ENCODE results near the gene NELFB. TPM values are rescaled to one million over a fixed set of nuclear protein-coding genes. Genes with fewer than 3 reads are reported as not detected.
A peak's percentile ranks its signal among the peaks of the same experiment; 100 is the strongest.

NELFB gene
- total RNA-seq, 2 donors from 2014 or later, result 57.6 to 58.4 TPM

DNA sequence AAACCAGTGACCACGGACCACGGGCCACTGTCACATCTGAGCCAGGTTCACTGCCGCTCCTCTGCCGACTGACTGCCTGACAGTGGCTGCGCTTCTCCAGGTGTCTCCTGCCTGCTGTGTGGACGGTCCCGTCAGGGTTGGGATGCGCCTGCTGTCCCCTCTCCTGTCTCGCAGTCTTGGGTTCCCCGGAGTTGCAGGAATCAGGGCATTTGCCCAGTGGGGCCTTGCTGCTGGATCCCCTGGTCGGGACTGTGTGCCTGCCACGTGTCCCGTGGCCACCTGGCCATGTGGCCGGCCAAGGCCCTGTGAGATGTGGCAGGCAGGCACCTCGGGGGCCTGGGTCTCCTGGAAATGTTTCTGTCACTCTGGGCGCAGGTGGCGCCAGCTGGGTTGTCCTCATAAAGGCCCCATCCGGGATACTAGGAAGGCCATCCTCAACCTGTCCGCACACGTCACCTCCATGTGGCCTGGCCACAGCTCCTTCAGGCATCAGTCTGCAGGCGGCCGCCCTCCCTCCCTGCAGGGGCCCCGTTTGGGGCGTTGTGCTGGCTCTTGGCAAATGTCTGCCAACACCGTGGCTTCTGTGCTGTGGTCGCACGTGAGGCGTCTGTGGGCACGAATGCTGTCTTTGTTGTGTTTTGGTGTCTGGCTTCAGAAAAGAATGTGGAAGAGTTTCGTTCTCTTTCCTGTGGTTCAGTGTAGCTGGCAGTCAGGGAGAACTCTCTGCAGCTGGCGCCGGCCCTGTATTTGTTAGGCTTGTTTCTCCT lies 16.0 kb downstream of the NELFB start:
- no peak overlapping the region for H3K27ac Mint-ChIP-seq
- DNase-seq (ENCODE audit: low spot score in 2 of 2) (no peak), ATAC-seq (peak; percentile 33 to 38)
- H3K9me3 Mint-ChIP-seq, result no peaks in the 10 kb centered on the region
- peaks cover 0 to 14% of the 10 kb centered on the region in 2 donors for H3K36me3 Mint-ChIP-seq

- H3K36me3 Mint-ChIP-seq, result peaks cover 0 to 14% of the 10 kb centered on the region in 2 donors
Measured at GRCh38 chr9:137271696-137272076, 16.6 kb downstream of the NELFB start.

GRCh38 chr9:137272241-137273094 lies 17.3 kb downstream of the NELFB start:
- H3K27ac Mint-ChIP-seq, result no peak overlapping the region
- ATAC-seq (no peak), DNase-seq (ENCODE audit: low spot score in 2 of 2) (no peak)
- H3K9me3 Mint-ChIP-seq, result no peaks in the 10 kb centered on the region
- H3K36me3 Mint-ChIP-seq, result peaks cover 0 to 14% of the 10 kb centered on the region in 2 donors

More at GRCh38 chr9:137271696-137272076, 16.6 kb downstream of the NELFB start:
- Mint-ChIP-seq H3K27ac (no peak overlapping the region), H3K9me3 (no peaks in the 10 kb centered on the region)
- peak in 1 of 2 donors; percentile 4 for ATAC-seq
- DNase-seq (ENCODE audit: low spot score in 2 of 2), result no peak

DNA sequence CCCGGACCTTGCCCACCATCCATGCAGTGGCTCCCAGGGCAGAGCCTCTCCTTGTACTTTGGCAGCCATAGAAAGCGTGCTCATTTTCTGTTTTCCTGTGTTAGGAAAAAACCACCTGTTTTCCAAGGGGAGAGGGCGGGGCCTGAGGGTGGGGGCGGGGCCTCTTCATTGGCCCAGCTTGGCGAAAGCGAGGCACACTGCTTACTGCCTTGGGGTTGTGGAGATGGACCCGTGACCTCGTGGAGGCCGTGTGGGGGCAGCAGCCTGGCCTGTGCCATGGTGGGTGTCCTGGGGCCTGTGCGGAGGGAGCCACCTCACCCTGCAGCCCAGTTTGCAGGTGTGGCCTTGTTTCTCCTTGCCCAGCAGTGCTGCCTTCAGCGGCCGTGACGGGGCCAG lies 18.0 kb downstream of the NELFB start:
- H3K36me3 Mint-ChIP-seq, result peaks cover 0 to 14% of the 10 kb centered on the region in 2 donors
- DNase-seq (ENCODE audit: low spot score in 2 of 2) (no peak), ATAC-seq (no peak)
- no peaks in the 10 kb centered on the region for H3K9me3 Mint-ChIP-seq
- no peak overlapping the region for H3K27ac Mint-ChIP-seq

GRCh38 chr9:137273611-137274320 lies 18.6 kb downstream of the NELFB start:
- ATAC-seq (no peak), DNase-seq (ENCODE audit: low spot score in 2 of 2) (no peak)
- H3K36me3 Mint-ChIP-seq, result peaks cover 0 to 9% of the 10 kb centered on the region in 2 donors
- H3K27ac Mint-ChIP-seq, result no peak overlapping the region
- H3K9me3 Mint-ChIP-seq, result no peaks in the 10 kb centered on the region

DNA sequence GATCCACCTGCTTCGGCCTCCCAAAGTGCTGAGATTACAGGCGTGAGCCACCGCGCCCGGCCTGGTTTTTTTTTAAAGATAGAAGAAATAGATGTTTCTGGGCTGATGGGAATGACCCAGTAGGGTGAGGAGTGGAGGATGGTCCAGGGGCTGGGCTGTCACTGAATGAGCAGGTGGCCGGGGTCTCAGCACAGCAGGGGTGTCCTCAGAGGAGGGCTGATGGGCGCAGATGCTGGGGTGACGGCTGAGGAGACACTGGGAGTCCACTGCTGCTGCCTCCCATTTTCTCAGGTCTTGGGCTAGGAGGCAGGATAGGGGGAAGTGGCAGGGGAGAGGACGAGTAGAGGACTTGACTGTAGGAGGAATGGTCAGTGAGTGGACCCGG lies 20.1 kb downstream of the NELFB start:
- no peak for ATAC-seq

GRCh38 chr9:137275588-137276472 lies 20.7 kb downstream of the NELFB start:
- no peaks in the 10 kb centered on the region for H3K36me3 Mint-ChIP-seq
- ATAC-seq (no peak), DNase-seq (ENCODE audit: low spot score in 2 of 2) (no peak)
- H3K9me3 Mint-ChIP-seq, result no peaks in the 10 kb centered on the region
- peak overlapping the region in 1 of 2 donors; percentile 37 for H3K27ac Mint-ChIP-seq

More for the DNA sequence above, 20.1 kb downstream of the NELFB start:
- Mint-ChIP-seq H3K9me3 (no peaks in the 10 kb centered on the region), H3K36me3 (no peaks in the 10 kb centered on the region), H3K27ac (peak overlapping the region in 1 of 2 donors; percentile 37)
- no peak for DNase-seq (ENCODE audit: low spot score in 2 of 2)

- peak overlapping the region; percentile 29 to 70 for H3K27ac Mint-ChIP-seq
- ATAC-seq, result no peak
- no peaks in the 10 kb centered on the region for H3K9me3 Mint-ChIP-seq
- H3K36me3 Mint-ChIP-seq, result no peaks in the 10 kb centered on the region
- DNase-seq (ENCODE audit: low spot score in 2 of 2), result no peak
Measured at GRCh38 chr9:137276473-137277328, 21.6 kb downstream of the NELFB start.

GRCh38 chr9:137277329-137278041 lies 22.4 kb downstream of the NELFB start, which contains the start of gene TOR4A:
TOR4A (plus strand) TSS chr9:137277726; CDS start chr9:137278690, 964 bp downstream.
- DNase-seq (ENCODE audit: low spot score in 2 of 2), result peak in 1 of 2 donors; percentile 54
- H3K36me3 Mint-ChIP-seq, result no peaks in the 10 kb centered on the region
- no peaks in the 10 kb centered on the region for H3K9me3 Mint-ChIP-seq
- ATAC-seq, result peak; percentile 71 to 93
- peak within 1 kb of the TSS; percentile 65 to 70 for H3K27ac Mint-ChIP-seq

GRCh38 chr9:137278061-137278701 lies 23.1 kb downstream of the NELFB start:
- no peaks in the 10 kb centered on the region for H3K9me3 Mint-ChIP-seq
- H3K27ac Mint-ChIP-seq, result peak overlapping the region; percentile 53 to 65
- no peaks in the 10 kb centered on the region for H3K36me3 Mint-ChIP-seq
- DNase-seq (ENCODE audit: low spot score in 2 of 2), result no peak
- ATAC-seq, result peak; percentile 6 to 9

DNA sequence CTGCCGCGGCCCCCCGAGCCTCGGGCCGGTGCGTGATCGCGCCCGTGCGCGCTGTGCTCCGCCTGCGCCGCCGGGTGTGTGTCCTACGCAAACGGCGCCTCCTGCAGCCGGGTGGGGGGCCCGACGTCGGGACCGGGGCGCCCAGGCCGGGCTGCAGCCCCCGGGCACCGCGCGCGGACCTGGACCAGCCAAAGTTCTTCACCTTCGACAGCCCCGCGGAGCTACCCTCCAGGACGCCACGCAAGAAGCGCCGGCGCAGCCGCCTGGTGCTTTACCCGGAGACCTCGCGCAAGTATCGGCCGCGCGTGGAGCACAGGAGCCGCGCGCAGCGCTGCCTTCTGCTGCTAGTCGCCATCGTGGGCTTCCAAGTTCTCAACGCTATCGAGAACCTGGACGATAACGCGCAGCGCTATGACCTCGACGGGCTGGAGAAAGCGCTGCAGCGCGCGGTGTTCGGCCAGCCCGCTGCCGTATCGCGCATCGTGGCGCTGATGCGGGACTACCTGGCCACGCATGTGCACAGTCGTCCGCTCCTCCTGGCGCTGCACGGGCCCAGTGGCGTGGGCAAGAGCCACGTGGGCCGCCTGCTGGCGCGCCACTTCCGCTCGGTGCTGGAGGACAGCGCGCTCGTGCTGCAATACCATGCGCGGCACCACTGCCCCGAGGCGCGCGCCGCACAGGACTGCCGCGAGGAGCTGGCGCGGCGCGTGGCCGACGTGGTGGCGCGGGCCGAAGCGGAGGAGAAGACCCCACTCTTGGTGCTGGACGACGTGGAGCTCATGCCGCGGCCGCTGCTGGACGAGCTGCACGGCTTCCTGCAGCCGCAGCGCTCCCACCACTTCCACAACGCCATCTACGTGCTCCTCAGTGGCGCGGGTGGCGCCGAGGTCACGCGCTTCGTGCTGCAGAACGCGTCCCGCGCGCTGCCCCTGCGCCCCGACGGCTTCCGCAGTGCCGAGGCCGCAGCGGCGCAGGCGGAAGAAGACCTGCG lies 23.9 kb downstream of the NELFB start:
- DNase-seq (ENCODE audit: low spot score in 2 of 2) (no peak), ATAC-seq (no peak)
- no peaks in the 10 kb centered on the region for H3K9me3 Mint-ChIP-seq
- no peak overlapping the region for H3K27ac Mint-ChIP-seq
- no peaks in the 10 kb centered on the region for H3K36me3 Mint-ChIP-seq

GRCh38 chr9:137279741-137280473 lies 24.8 kb downstream of the NELFB start:
- Mint-ChIP-seq H3K9me3 (no peaks in the 10 kb centered on the region), H3K27ac (no peak overlapping the region), H3K36me3 (no peaks in the 10 kb centered on the region)
- no peak for DNase-seq (ENCODE audit: low spot score in 2 of 2)
- no peak for ATAC-seq
